Smooth muscle cell (in vitro differentiated cells): ENCODE measurements around the gene C11orf42. TPM values are rescaled to one million over a fixed set of nuclear protein-coding genes. Genes with fewer than 3 reads are reported as not detected.

Source experiments
- DNase-seq: peaks from one replicate; lab custom pipeline; 2025; ENCODE audit not compliant: unreplicated experiment; lab: John Stamatoyannopoulos, UW
- H2AFZ ChIP-seq: fragments of 200-600 bp; sonication (generic); 2 replicates; pipeline ENCODE4 v1.6.0; 2016; ENCODE audit warnings: antibody characterized with exemption, low read depth, mild to moderate bottlenecking
- H3F3A ChIP-seq: fragments of 200-600 bp; sonication (generic); 2 replicates; pipeline ENCODE4 v1.6.0; 2017; ENCODE audit warnings: antibody characterized with exemption, low read depth
- H3K27ac ChIP-seq: fragments of 200-600 bp; sonication (generic); 2 replicates; pipeline ENCODE4 v1.5.1; 2016; ENCODE audit warnings: low read depth, mild to moderate bottlenecking
- H3K27me3 ChIP-seq: fragments of 200-600 bp; sonication (generic); 2 replicates; pipeline ENCODE4 v1.6.1; 2016; ENCODE audit warnings: low read depth, mild to moderate bottlenecking
- H3K36me3 ChIP-seq: fragments of 200-600 bp; sonication (generic); 2 replicates; pipeline ENCODE4 v1.5.1; 2016; ENCODE audit warnings: low read depth
- H3K4me1 ChIP-seq: fragments of 200-600 bp; sonication (generic); 2 replicates; pipeline ENCODE4 v1.5.1; 2016; ENCODE audit warnings: low read depth
- H3K4me2 ChIP-seq: fragments of 200-600 bp; sonication (generic); 2 replicates; pipeline ENCODE4 v1.6.0; 2016; ENCODE audit warnings: mild to moderate bottlenecking
- H3K4me3 ChIP-seq: fragments of 200-600 bp; sonication (generic); 2 replicates; pipeline ENCODE4 v1.5.1; 2016; ENCODE audit warnings: mild to moderate bottlenecking
- H3K79me2 ChIP-seq: fragments of 200-600 bp; sonication (generic); 2 replicates; pipeline ENCODE4 v1.6.0; 2016; ENCODE audit warnings: low read depth, mild to moderate bottlenecking
- H3K9ac ChIP-seq: fragments of 200-600 bp; sonication (generic); 2 replicates; pipeline ENCODE4 v1.6.0; 2016; ENCODE audit warnings: low read depth
- H3K9me3 ChIP-seq: fragments of 200-600 bp; sonication (generic); replicated peaks from 2 replicates; pipeline ENCODE4 v1.5.1; 2016; ENCODE audit warnings: low read depth
- H4K20me1 ChIP-seq: fragments of 200-600 bp; sonication (generic); 2 replicates; pipeline ENCODE4 v1.6.0; 2016; ENCODE audit warnings: low read depth
- WGBS: methylation state at CpG from one replicate; pipeline ENCODE4 v1.1.7; 2016; ENCODE audit warnings: low lambda C conversion rate; 5-methylcytosine and 5-hydroxymethylcytosine counted together
- polyA plus RNA-seq: library from polyadenylated mRNA; unstranded; fragments of >200 nt; fragmentation: Nextera tagmentation; extraction: Ambion mirVana; gene quantifications from 2 replicates; pipeline ENCODE4 v1.2.1, GENCODE V29; 2016
- total RNA-seq: library from RNA; depleted of rRNA; stranded (reverse); fragments of >200 nt; gene quantifications from 2 replicates; pipeline ENCODE4 v1.2.3, GENCODE V29; 2014
- TF ChIP-seq, protein P1 (sequence below): fragments of 200-600 bp; sonication (generic); IDR thresholded peaks from 2 replicates; pipeline ENCODE4 v1.5.1; 2017; ENCODE audit warnings: borderline replicate concordance, mild to moderate bottlenecking, antibody characterized with exemption; ENCODE audit not compliant: insufficient read depth, poor library complexity, severe bottlenecking

C11orf42 gene
- total and polyA plus RNA-seq, 2 experiments from 2014 or later: not detected

- H3K4me1 ChIP-seq: peaks cover 7% of the 10 kb centered on the region
- H3K79me2 ChIP-seq: peaks cover 15% of the 10 kb centered on the region
- H3K4me2 ChIP-seq: no peak overlapping the region
- H3K4me3 ChIP-seq: no peak overlapping the region
- H3K27me3 ChIP-seq: no peaks in the 10 kb centered on the region
- H3F3A ChIP-seq: peaks cover 5% of the 10 kb centered on the region
- TF ChIP-seq, protein P1, sequence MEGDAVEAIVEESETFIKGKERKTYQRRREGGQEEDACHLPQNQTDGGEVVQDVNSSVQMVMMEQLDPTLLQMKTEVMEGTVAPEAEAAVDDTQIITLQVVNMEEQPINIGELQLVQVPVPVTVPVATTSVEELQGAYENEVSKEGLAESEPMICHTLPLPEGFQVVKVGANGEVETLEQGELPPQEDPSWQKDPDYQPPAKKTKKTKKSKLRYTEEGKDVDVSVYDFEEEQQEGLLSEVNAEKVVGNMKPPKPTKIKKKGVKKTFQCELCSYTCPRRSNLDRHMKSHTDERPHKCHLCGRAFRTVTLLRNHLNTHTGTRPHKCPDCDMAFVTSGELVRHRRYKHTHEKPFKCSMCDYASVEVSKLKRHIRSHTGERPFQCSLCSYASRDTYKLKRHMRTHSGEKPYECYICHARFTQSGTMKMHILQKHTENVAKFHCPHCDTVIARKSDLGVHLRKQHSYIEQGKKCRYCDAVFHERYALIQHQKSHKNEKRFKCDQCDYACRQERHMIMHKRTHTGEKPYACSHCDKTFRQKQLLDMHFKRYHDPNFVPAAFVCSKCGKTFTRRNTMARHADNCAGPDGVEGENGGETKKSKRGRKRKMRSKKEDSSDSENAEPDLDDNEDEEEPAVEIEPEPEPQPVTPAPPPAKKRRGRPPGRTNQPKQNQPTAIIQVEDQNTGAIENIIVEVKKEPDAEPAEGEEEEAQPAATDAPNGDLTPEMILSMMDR: no peak
- H2AFZ ChIP-seq: no peak overlapping the region
- H3K9me3 ChIP-seq: no peaks in the 10 kb centered on the region
- no peaks in the 10 kb centered on the region for H4K20me1 ChIP-seq
- no peak overlapping the region for H3K27ac ChIP-seq
- no peak overlapping the region for H3K9ac ChIP-seq
- H3K36me3 ChIP-seq: no peaks in the 10 kb centered on the region
- 87% methylated on average over 5 of the region's 5 CpGs for WGBS
- no peak for DNase-seq
Observed at GRCh38 chr11:6237761-6238302, 32.5 kb downstream of the C11orf42 start.

DNA sequence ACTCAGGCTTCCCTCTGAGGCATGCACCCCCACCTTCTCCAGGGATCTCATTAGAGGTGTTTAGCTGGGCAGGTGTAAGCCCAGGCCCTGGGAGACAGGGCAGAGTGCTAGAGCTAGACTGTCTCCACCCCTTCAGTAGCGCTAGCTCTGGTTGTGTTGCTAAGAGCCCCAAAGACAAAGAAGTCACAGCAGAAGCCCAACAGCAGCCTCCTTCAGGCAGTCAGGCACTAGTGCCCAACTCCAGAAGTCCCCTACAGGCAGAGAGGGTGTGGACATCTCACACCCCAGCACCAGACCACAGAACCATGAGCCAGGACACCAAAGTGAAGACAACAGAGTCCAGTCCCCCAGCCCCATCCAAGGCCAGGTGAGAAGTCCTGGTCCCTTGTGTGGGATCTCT lies 33.5 kb downstream of the C11orf42 start, which contains the start of gene CNGA4:
TSS of gene CNGA4 (plus strand) at position 188 of the 400 bp plus-strand sequence. CDS start at position 306, 118 bp downstream.
- 79% methylated on average over 1 of the region's 1 CpG for WGBS
- Histone ChIP-seq H3K4me2 (no peak within 1 kb of the TSS), H3F3A (peaks cover 5% of the 10 kb centered on the region), H3K27me3 (no peaks in the 10 kb centered on the region), H3K36me3 (no peaks in the 10 kb centered on the region), H3K9me3 (no peaks in the 10 kb centered on the region), H3K9ac (no peak within 1 kb of the TSS), H3K4me3 (no peak within 1 kb of the TSS), H4K20me1 (no peaks in the 10 kb centered on the region), H3K4me1 (no peaks in the 10 kb centered on the region), H2AFZ (no peak within 1 kb of the TSS), H3K79me2 (peaks cover 4% of the 10 kb centered on the region), H3K27ac (no peak within 1 kb of the TSS)
- DNase-seq: no peak
- TF ChIP-seq, protein P1: no peak

GRCh38 chr11:6240139-6240538 lies 34.8 kb downstream of the C11orf42 start:
- no peaks in the 10 kb centered on the region for H3K79me2 ChIP-seq
- H3K9me3 ChIP-seq: no peaks in the 10 kb centered on the region
- no peak overlapping the region for H3K4me2 ChIP-seq
- H3K27ac ChIP-seq: no peak overlapping the region
- no peak overlapping the region for H3K4me3 ChIP-seq
- TF ChIP-seq, protein P1: no peak
- peaks cover 5% of the 10 kb centered on the region for H3F3A ChIP-seq
- no peaks in the 10 kb centered on the region for H3K27me3 ChIP-seq
- 97% methylated on average over 28 of the region's 28 CpGs for WGBS
- no peaks in the 10 kb centered on the region for H3K36me3 ChIP-seq
- no peak overlapping the region for H3K9ac ChIP-seq
- H4K20me1 ChIP-seq: no peaks in the 10 kb centered on the region
- DNase-seq: no peak
- no peaks in the 10 kb centered on the region for H3K4me1 ChIP-seq
- no peak overlapping the region for H2AFZ ChIP-seq

GRCh38 chr11:6240781-6241180 lies 35.4 kb downstream of the C11orf42 start:
- Histone ChIP-seq H3K36me3 (no peaks in the 10 kb centered on the region), H3F3A (peaks cover 5% of the 10 kb centered on the region), H3K4me2 (no peak overlapping the region), H3K27ac (no peak overlapping the region), H3K4me1 (no peaks in the 10 kb centered on the region), H3K79me2 (no peaks in the 10 kb centered on the region), H3K4me3 (no peak overlapping the region), H4K20me1 (no peaks in the 10 kb centered on the region), H2AFZ (no peak overlapping the region), H3K9ac (no peak overlapping the region), H3K27me3 (no peaks in the 10 kb centered on the region), H3K9me3 (no peaks in the 10 kb centered on the region)
- DNase-seq: no peak
- TF ChIP-seq, protein P1: no peak
- WGBS: 68% methylated on average over 1 of the region's 1 CpG
